H1 (cell line): ENCODE results near the gene WSCD2. TPM values are rescaled to one million over a fixed set of nuclear protein-coding genes. Genes with fewer than 3 reads are reported as not detected.

Source experiments
- CTCF ChIA-PET: fragments of 300-600 bp; sonication (Branson Sonifier 250); formaldehyde crosslinking; loops from one replicate; lab custom pipeline; 2021; ENCODE audit not compliant: partially characterized antibody; lab: Charles Lee
- POLR2A ChIA-PET: fragments of 300-600 bp; sonication (Branson Sonifier 250); formaldehyde crosslinking; loops from one replicate; lab custom pipeline; 2021; ENCODE audit warnings: inconsistent platforms; ENCODE audit not compliant: partially characterized antibody; lab: Charles Lee
- DNase-seq, 2 experiments: peaks; one replicate each; pipeline versions ENCODE4 v3.0.0 to v3.0.0-alpha.2; 2010 to 2022; ENCODE audit warnings: low spot score in 2 of 2, low read depth in 1 of 2, mixed read lengths in 1 of 2
- FAIRE-seq: peaks from 2 replicates; lab custom pipeline; 2011; peaks lifted over from hg19 to GRCh38; lab: Jason Lieb, UNC
- H2AFZ ChIP-seq: 2 replicates; pipeline ENCODE4 v1.8.1; 2012; ENCODE audit warnings: low read length, inconsistent platforms
- H2AK5ac ChIP-seq: 2 replicates; pipeline ENCODE4 v1.6.1; 2013; ENCODE audit warnings: low read depth, low read length
- H2BK120ac ChIP-seq: replicated peaks from 2 replicates; pipeline ENCODE3; 2013; ENCODE audit warnings: low read depth, low read length, inconsistent platforms
- H2BK12ac ChIP-seq: 2 replicates; pipeline ENCODE4 v1.6.1; 2013; ENCODE audit warnings: low read depth, low read length
- H2BK15ac ChIP-seq: 2 replicates; pipeline ENCODE4 v1.6.1; 2013; ENCODE audit warnings: low read length
- H2BK20ac ChIP-seq: 2 replicates; pipeline ENCODE4 v1.6.1; 2013; ENCODE audit warnings: low read length
- H2BK5ac ChIP-seq: 2 replicates; pipeline ENCODE4 v1.6.1; 2013; ENCODE audit warnings: low read depth, low read length
- H3K14ac ChIP-seq: 2 replicates; pipeline ENCODE4 v1.6.1; 2013; ENCODE audit warnings: inconsistent platforms; ENCODE audit not compliant: insufficient read length
- H3K18ac ChIP-seq: 2 replicates; pipeline ENCODE4 v1.6.1; 2013; ENCODE audit warnings: low read length; ENCODE audit errors: extremely low read depth
- H3K23ac ChIP-seq: 2 replicates; pipeline ENCODE4 v1.6.1; 2013; ENCODE audit warnings: inconsistent platforms; ENCODE audit not compliant: insufficient read length
- H3K23me2 ChIP-seq: 2 replicates; pipeline ENCODE4 v1.6.1; 2013; ENCODE audit warnings: low read depth, low read length
- H3K27ac ChIP-seq: 2 replicates; pipeline ENCODE4 v1.6.1; 2011; ENCODE audit warnings: low read depth, low read length, inconsistent platforms
- H3K27me3 ChIP-seq, 4 experiments: replicated peaks in 1 of 4; 1 replicate in 1 of 4; 2 replicates in 3 of 4; pipeline versions ENCODE4 v1.6.1 to v1.8.1; 2011 to 2013; ENCODE audit warnings: low read length in 3 of 4, mild to moderate bottlenecking in 3 of 4, inconsistent platforms in 2 of 4, mixed read lengths in 2 of 4, moderate library complexity in 1 of 4; ENCODE audit not compliant: control insufficient read depth in 3 of 4, insufficient read depth in 3 of 4; ENCODE audit errors: extremely low read depth in 1 of 4
- H3K36me3 ChIP-seq, 4 experiments: 2 replicates each; pipeline versions ENCODE4 v1.6.1 to v1.8.1; 2011 to 2013; ENCODE audit warnings: mild to moderate bottlenecking in 4 of 4, low read length in 3 of 4, moderate library complexity in 2 of 4, control low read depth in 1 of 4, inconsistent platforms in 1 of 4; ENCODE audit not compliant: insufficient read depth in 4 of 4, control insufficient read depth in 2 of 4
- H3K4ac ChIP-seq: replicated peaks from 2 replicates; pipeline ENCODE3; 2013; ENCODE audit warnings: low read length, low read depth, mixed read lengths, inconsistent platforms; ENCODE audit not compliant: insufficient read length
- H3K4me1 ChIP-seq, 4 experiments: replicated peaks in 1 of 4; 1 replicate in 1 of 4; 2 replicates in 3 of 4; pipeline versions ENCODE4 v1.6.1 to v1.8.1; 2011 to 2013; ENCODE audit warnings: low read length in 3 of 4, inconsistent platforms in 2 of 4, mixed read lengths in 1 of 4; ENCODE audit not compliant: insufficient read depth in 4 of 4, control insufficient read depth in 3 of 4
- H3K4me2 ChIP-seq, 2 experiments: 2 replicates each; pipeline versions ENCODE4 v1.6.1 to v1.8.1; 2011 to 2013; ENCODE audit warnings: low read depth in 2 of 2, low read length in 2 of 2, control low read depth in 1 of 2, inconsistent platforms in 1 of 2, mild to moderate bottlenecking in 1 of 2; ENCODE audit not compliant: insufficient read depth in 1 of 2
- H3K4me3 ChIP-seq, 4 experiments: fragments of 200-600, 300-600 bp in 1 of 4; sonication (generic), shearing (Covaris generic), sonication (Bioruptor Twin) in 1 of 4; 2 replicates each; pipeline versions ENCODE4 v1.5.1 to v1.8.1; 2011 to 2016; ENCODE audit warnings: low read length in 4 of 4, low read depth in 3 of 4, control low read depth in 2 of 4, inconsistent platforms in 2 of 4, mild to moderate bottlenecking in 2 of 4, mixed read lengths in 1 of 4, moderate library complexity in 1 of 4; ENCODE audit not compliant: insufficient read depth in 2 of 4; ENCODE audit errors: extremely low read depth in 1 of 4
- H3K56ac ChIP-seq: replicated peaks from 2 replicates; pipeline ENCODE3; 2013; ENCODE audit warnings: low read depth, mild to moderate bottlenecking, mixed read lengths, low read length, inconsistent platforms; ENCODE audit not compliant: insufficient read length
- H3K79me1 ChIP-seq: 2 replicates; pipeline ENCODE4 v1.6.1; 2013; ENCODE audit warnings: low read depth, low read length, control low read depth
- H3K79me2 ChIP-seq, 2 experiments: 2 replicates each; pipeline versions ENCODE4 v1.6.1 to v1.8.1; 2012 to 2013; ENCODE audit warnings: low read length in 2 of 2, mild to moderate bottlenecking in 2 of 2, inconsistent platforms in 1 of 2; ENCODE audit not compliant: insufficient read depth in 2 of 2, control insufficient read depth in 1 of 2
- H3K9ac ChIP-seq, 4 experiments: replicated peaks in 1 of 4; 1 replicate in 1 of 4; 2 replicates in 3 of 4; pipeline versions ENCODE4 v1.6.1 to v1.8.1; 2011 to 2013; ENCODE audit warnings: low read depth in 3 of 4, low read length in 3 of 4, control low read depth in 2 of 4, mild to moderate bottlenecking in 2 of 4, moderate library complexity in 2 of 4, inconsistent platforms in 1 of 4; ENCODE audit errors: extremely low read depth in 1 of 4
- H3K9me3 ChIP-seq, 2 experiments: 2 replicates each; pipeline versions ENCODE4 v1.6.1 to v1.8.1; 2012 to 2013; ENCODE audit warnings: mild to moderate bottlenecking in 2 of 2, moderate library complexity in 2 of 2, control low read depth in 1 of 2, inconsistent platforms in 1 of 2, low read depth in 1 of 2, low read length in 1 of 2, mixed read lengths in 1 of 2; ENCODE audit not compliant: insufficient read depth in 2 of 2
- H4K20me1 ChIP-seq, 2 experiments: replicated peaks in 1 of 2; 2 replicates each; pipeline versions ENCODE3 to v1.8.1; 2011 to 2013; ENCODE audit warnings: inconsistent platforms in 2 of 2, low read length in 2 of 2, mild to moderate bottlenecking in 1 of 2; ENCODE audit not compliant: insufficient read depth in 2 of 2, control insufficient read depth in 1 of 2
- H4K5ac ChIP-seq: 2 replicates; pipeline ENCODE4 v1.6.1; 2013; ENCODE audit warnings: low read length, low read depth, mixed read lengths, inconsistent platforms; ENCODE audit not compliant: insufficient read length
- H4K8ac ChIP-seq: 2 replicates; pipeline ENCODE4 v1.8.0; 2013; ENCODE audit warnings: mild to moderate bottlenecking, moderate library complexity, low read length, inconsistent platforms; ENCODE audit not compliant: insufficient read depth; ENCODE audit errors: extremely low read depth
- H4K91ac ChIP-seq: replicated peaks from 2 replicates; pipeline ENCODE3; 2013; ENCODE audit warnings: low read length, mixed read lengths, inconsistent platforms; ENCODE audit not compliant: insufficient read length
- NRF1 ChIP-seq: IDR thresholded peaks from 2 replicates; pipeline ENCODE4 v1.6.1; 2011; ENCODE audit warnings: mild to moderate bottlenecking, low read depth, low read length, improper control_type of control experiment
- RAD21 ChIP-seq, 2 experiments: IDR thresholded peaks in 1 of 2; conservative IDR thresholded peaks in 1 of 2; 2 replicates each; pipeline ENCODE4 v1.6.1; 2011; ENCODE audit warnings: low read depth in 2 of 2, low read length in 2 of 2, improper control_type of control experiment in 1 of 2, inconsistent platforms in 1 of 2, mild to moderate bottlenecking in 1 of 2, moderate library complexity in 1 of 2
- SIN3A ChIP-seq, 2 experiments: IDR thresholded peaks in 1 of 2; conservative IDR thresholded peaks in 1 of 2; 2 replicates each; pipeline ENCODE4 v1.6.1; 2011 to 2012; ENCODE audit warnings: low read length in 2 of 2, improper control_type of control experiment in 1 of 2, low read depth in 1 of 2, mild to moderate bottlenecking in 1 of 2
- SRF ChIP-seq: IDR thresholded peaks from 2 replicates; pipeline ENCODE4 v1.6.1; 2011; ENCODE audit warnings: mild to moderate bottlenecking, low read depth, low read length, moderate library complexity
- WGBS, 2 experiments: shearing (Covaris generic) in 1 of 2; methylation state at CpG; one replicate each; pipeline versions ENCODE4 v1.1.6 to v1.1.7; 2013 to 2015; ENCODE audit warnings: low lambda C conversion rate in 2 of 2, mixed read lengths in 2 of 2, inconsistent platforms in 1 of 2, low coverage in 1 of 2, missing lambda C conversion rate in 1 of 2; ENCODE audit not compliant: insufficient replicate concordance in 2 of 2, insufficient coverage in 1 of 2, insufficient read length in 1 of 2; ENCODE audit errors: extremely low coverage in 1 of 2, missing lambda C conversion rate in 1 of 2; 5-methylcytosine and 5-hydroxymethylcytosine counted together
- polyA plus RNA-seq, 7 experiments: library from polyadenylated mRNA; depleted of rRNA in 3 of 7; stranded (reverse) in 5 of 7; unstranded in 2 of 7; fragments of >200 nt in 5 of 7; fragments of 200-250 nt in 2 of 7; gene quantifications; 1 replicate in 5 of 7; 2 replicates in 1 of 7; 4 replicates in 1 of 7; pipeline versions ENCODE4 v1.2.1 to v1.2.3, GENCODE V29; 2011 to 2013; ENCODE audit warnings: missing spikeins in 2 of 7, mixed read lengths in 2 of 7
- total RNA-seq: library from RNA; stranded (reverse); fragmentation: NEBNext Ultra II Directional; extraction: Animal tissue kit (Norgen Biotek cat#: 25700); gene quantifications from 2 replicates; pipeline ENCODE4 v1.2.1, GENCODE V29; 2021
- TF ChIP-seq, protein P1 (sequence below), 3 experiments: IDR thresholded peaks; 1 replicate in 2 of 3; 2 replicates in 1 of 3; pipeline versions ENCODE4 v1.5.1 to v1.6.1; 2011; ENCODE audit warnings: low read length in 3 of 3, mild to moderate bottlenecking in 3 of 3, inconsistent platforms in 2 of 3, low read depth in 1 of 3, moderate library complexity in 1 of 3; ENCODE audit not compliant: insufficient read depth in 1 of 3; ENCODE audit errors: control extremely low read depth in 1 of 3
- TF ChIP-seq, protein P2 (sequence below): IDR thresholded peaks from 2 replicates; pipeline ENCODE4 v1.6.1; 2012; ENCODE audit warnings: inconsistent platforms

The WSCD2 gene
- total and polyA plus RNA-seq, 2 of the 8 experiments (the other 6 are each of a cell fraction or from before 2014, with no cell fraction given), result 1.3 to 2.2 TPM

DNA sequence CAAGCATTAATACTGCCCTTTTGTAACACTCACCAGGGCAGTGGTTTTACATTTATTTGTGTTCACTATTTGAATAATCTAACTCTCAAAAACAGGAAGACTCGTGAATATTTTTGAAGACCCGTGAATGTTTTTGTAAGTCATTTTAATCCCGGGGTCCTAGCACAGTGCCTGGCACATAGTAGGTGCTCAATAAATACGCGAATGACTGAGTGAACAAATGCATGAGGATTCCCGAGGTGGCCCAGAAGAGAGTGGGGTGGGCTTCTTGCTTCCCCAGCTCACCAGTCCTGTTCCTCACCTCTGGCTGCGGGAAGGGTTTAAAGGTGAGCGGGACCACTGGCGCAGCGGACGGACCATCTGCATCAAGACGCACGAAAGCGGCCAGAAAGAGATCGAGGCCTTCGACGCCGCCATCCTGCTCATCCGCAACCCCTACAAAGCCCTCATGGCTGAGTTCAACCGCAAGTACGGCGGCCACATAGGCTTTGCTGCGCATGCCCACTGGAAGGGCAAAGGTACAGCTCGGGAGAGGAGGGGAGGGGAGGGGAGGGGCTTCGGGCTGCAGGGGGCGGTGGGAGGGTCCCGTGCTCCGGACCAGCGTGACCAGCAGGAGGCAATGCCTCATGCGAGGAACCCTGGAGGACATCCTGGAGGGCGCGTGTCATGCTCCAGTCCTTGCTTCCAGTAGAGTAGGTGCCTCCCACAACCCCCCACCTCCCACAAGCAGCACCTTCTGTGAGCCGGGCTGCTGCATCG is 111.1 kb downstream of the WSCD2 start:
- FAIRE-seq (no peak), DNase-seq (no peak)

More for the DNA sequence above, 111.1 kb downstream of the WSCD2 start:
- Histone ChIP-seq H2BK5ac (no peak overlapping the region), H3K4me2 (peak overlapping the region in 1 of 2 experiments; percentile 37; a peak in 1 of 4 replicates), H3K4ac (no peak overlapping the region), H2BK15ac (no peak overlapping the region), H3K9ac (no peak overlapping the region), H3K79me2 (no peaks in the 10 kb centered on the region), H3K27ac (no peak overlapping the region), H3K14ac (no peak overlapping the region), H4K91ac (peak overlapping the region; percentile 26), H4K5ac (no peak overlapping the region), H3K23ac (no peak overlapping the region), H4K8ac (no peak overlapping the region), H4K20me1 (no peaks in the 10 kb centered on the region), H3K56ac (no peak overlapping the region), H2AFZ (no peak overlapping the region), H3K4me1 (peaks cover 5 to 18% (median 11%) of the 10 kb centered on the region in 4 experiments), H2BK20ac (0 out of 2 replicates have a peak overlapping the region, but pooled peaks have one; percentile 1), H2BK120ac (no peak overlapping the region), H2BK12ac (peak overlapping the region; percentile 30; the same call in 1 of the 2 replicates), H3K18ac (no peak overlapping the region), H3K9me3 (no peaks in the 10 kb centered on the region; a peak in 1 of 4 replicates), H3K27me3 (no peaks in the 10 kb centered on the region), H3K23me2 (no peaks in the 10 kb centered on the region)
- CTCF ChIA-PET, result interaction anchor here (0.6 to 6.9 kb wide), 6 partner anchors 17 to 257 kb away, joined by 3 to 35 read pairs (median 3); no protein-coding TSS in a partner anchor
- 90% methylated on average over 24 of the region's 34 CpGs; no CpG with 5 or more reads in 1 of the 2 experiments for WGBS, 2 experiments
- TF ChIP-seq SRF, result no peak
- TF ChIP-seq, protein P1, sequence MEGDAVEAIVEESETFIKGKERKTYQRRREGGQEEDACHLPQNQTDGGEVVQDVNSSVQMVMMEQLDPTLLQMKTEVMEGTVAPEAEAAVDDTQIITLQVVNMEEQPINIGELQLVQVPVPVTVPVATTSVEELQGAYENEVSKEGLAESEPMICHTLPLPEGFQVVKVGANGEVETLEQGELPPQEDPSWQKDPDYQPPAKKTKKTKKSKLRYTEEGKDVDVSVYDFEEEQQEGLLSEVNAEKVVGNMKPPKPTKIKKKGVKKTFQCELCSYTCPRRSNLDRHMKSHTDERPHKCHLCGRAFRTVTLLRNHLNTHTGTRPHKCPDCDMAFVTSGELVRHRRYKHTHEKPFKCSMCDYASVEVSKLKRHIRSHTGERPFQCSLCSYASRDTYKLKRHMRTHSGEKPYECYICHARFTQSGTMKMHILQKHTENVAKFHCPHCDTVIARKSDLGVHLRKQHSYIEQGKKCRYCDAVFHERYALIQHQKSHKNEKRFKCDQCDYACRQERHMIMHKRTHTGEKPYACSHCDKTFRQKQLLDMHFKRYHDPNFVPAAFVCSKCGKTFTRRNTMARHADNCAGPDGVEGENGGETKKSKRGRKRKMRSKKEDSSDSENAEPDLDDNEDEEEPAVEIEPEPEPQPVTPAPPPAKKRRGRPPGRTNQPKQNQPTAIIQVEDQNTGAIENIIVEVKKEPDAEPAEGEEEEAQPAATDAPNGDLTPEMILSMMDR (IDR thresholded peaks at IDR 0.05; ENCODE audit: control extremely low read depth in 1 of 3, insufficient read depth in 1 of 3, low read depth in 1 of 3, low read length in 3 of 3), result peak in 1 of 3 experiments; percentile 46; a peak in 1 of 4 replicates
- TF ChIP-seq, protein P2, sequence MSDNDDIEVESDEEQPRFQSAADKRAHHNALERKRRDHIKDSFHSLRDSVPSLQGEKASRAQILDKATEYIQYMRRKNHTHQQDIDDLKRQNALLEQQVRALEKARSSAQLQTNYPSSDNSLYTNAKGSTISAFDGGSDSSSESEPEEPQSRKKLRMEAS, result peak; percentile 43; the same call in 1 of the 2 replicates
- peak in 1 of 2 experiments; percentile 40; a peak in 3 of 4 replicates for TF ChIP-seq RAD21 (IDR thresholded peaks at IDR 0.05 in 1 of 2, conservative IDR thresholded peaks at IDR 0.05 in 1 of 2; ENCODE audit: low read depth in 2 of 2, low read length in 2 of 2)
- no peak for TF ChIP-seq SIN3A (conservative IDR thresholded peaks at IDR 0.05 in 1 of 2, IDR thresholded peaks at IDR 0.05 in 1 of 2; ENCODE audit: low read depth in 1 of 2, low read length in 2 of 2)
- TF ChIP-seq NRF1, result 0 out of 2 replicates have a peak, but pooled peaks have one; percentile 14
- TF ChIP-seq, all 59 proteins: peak for 4
- no peak overlapping the region for H3K4me3 ChIP-seq
- H2AK5ac ChIP-seq, result no peak overlapping the region
- H3K36me3 ChIP-seq, result no peaks in the 10 kb centered on the region
- H3K79me1 ChIP-seq, result no peaks in the 10 kb centered on the region
- POLR2A ChIA-PET, result no interaction called here
